GM23248 (cell line): ENCODE measurements around the gene MCIDAS.

Source experiments
- EZH2 ChIP-seq: fragments of 200-600 bp; sonication (generic); IDR thresholded peaks from 2 replicates; pipeline ENCODE4 v1.6.1; 2018; ENCODE audit warnings: antibody characterized with exemption, mild to moderate bottlenecking; ENCODE audit not compliant: insufficient read depth, poor library complexity, severe bottlenecking
- EZH2phosphoT487 ChIP-seq: fragments of 200-600 bp; sonication (generic); IDR thresholded peaks from 2 replicates; pipeline ENCODE4 v1.6.1; 2018; ENCODE audit warnings: antibody characterized with exemption, moderate library complexity, mild to moderate bottlenecking, low read depth; ENCODE audit not compliant: insufficient read depth

GRCh38 chr5:55191165-55191564, 36.0 kb downstream of the MCIDAS start:
- TF ChIP-seq EZH2 (no peak), EZH2phosphoT487 (no peak)
